AML-193 (cell line): ENCODE measurements around the gene ZNF618.

Source experiments
- DNase-seq, 2 experiments: peaks; one replicate each; lab custom pipeline; 2025; lab: John Stamatoyannopoulos, UW

Gene ZNF618

DNA sequence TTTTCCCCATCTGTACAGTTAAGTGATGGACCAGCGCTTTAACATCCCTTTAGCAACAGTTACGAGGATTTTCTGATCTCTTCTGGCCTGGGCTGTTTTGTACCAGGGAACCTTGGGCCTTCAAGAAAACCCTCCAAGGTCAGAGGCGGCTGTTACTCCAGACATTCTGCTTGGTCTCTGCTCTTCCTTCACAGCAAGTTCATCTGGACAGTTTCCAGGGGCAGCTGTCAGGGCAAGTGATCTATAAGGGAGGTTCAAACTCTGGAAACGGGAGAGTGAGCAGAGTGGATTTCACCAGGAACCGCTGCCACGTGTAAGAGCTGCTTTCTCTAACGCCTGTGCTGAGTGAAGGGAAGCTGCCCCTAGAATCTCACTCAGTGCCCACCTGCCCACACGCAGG lies 36.7 kb downstream of the ZNF618 start:
- DNase-seq, result no peak

DNA sequence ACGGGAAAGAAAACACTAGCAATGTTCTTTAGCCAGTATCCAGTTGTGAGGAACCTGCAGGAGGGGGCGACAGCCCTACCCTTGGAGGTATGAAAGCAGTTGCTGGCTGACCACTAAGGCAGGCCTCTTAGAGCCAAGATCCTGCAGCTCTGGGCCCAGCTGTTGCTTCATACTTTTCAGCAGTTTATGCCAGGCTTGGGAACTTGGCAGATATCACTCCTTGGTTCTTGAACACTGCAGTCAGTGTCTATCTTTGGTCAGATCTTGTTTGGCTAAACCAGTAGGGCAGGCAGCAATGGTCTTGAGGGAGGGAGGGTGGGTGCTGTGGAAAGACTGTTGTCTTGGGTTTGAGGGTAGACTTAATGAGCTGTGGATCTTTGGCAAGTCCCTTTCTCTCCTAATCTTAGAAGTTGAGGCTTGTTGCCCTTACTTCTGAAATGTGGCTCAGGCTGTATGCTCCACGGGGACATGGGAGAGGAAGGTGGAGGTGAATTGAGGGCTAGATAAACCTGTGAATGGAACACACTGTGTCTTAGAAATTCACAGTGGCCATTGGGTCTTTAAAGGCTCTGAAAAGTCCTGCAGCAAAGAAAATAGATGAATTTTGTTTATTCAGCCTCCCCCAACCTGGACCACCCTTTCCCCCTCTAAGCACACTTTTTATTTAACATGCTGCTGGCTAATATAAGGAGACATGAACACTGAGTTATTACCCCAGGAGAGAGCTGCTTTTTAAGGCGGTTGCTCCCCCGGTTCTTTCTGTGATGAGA lies 37.5 kb downstream of the ZNF618 start:
- no peak for DNase-seq

DNA sequence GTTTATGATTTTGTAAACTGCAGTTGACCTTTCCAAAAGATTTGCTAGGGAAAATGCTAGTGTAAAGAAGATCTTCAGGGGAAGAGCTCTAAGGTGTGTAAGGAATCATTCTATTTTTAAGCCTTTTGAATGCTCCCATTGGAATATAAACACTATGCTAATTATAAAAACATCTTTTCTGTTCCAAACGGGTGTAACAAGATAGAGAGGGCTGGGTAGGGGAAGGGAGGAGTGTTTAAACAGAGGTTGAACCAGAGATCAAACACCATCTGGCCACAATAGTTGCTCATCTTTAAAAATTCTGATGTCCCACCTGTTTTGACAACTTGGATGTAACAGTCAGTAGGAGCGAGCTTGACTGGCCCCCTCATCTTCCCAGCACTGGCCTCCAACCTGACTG lies 38.4 kb downstream of the ZNF618 start:
- no peak for DNase-seq

DNA sequence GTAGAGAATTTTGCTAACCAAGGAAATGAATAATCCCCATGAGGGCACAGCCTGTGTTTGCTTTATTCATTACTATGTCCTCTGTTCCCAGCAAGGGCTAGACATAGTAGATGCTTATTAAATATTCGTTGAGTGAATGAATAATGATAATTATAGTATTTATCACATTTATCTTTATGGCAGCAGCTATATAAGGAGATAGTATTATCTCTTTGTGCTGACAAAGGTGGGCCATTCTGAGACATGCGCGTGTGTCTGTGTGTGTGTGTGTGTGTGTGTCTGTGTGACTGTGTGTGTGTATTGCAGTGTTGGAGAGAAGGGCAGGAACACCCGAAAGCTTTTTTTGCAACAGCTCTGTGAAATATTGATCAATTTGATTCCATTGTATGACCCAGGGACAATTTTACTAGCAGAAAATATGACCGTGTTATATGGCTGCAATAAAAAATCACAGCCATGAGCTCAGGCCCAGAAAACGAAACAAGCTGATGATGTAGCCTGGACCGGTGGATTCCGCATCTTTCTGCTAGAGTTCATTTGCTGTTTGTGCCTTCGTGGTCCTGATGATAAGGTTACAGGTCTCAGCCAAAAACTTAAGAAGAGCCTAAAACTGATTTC lies 39.8 kb downstream of the ZNF618 start:
- DNase-seq, result no peak

DNA sequence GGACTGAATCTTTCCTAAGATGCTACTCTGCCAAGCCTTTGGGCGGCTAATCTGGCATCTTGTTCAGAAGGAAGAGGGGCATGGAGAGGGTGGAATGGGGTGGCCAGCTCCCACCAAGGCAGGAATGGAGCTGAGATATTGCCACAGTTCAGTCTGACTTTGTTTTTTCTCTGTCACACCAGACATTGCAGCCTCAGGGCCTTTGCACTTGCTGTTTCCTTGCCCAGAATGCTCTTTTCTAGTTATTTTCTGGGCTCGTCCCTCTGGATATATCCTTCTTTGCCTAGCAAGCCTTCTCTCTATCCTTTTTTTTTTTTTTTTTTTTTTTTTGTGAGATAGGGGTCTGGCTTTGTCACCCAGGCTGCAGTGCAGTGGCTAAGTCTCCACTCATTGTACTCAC lies 40.8 kb downstream of the ZNF618 start:
- DNase-seq, result no peak

DNA sequence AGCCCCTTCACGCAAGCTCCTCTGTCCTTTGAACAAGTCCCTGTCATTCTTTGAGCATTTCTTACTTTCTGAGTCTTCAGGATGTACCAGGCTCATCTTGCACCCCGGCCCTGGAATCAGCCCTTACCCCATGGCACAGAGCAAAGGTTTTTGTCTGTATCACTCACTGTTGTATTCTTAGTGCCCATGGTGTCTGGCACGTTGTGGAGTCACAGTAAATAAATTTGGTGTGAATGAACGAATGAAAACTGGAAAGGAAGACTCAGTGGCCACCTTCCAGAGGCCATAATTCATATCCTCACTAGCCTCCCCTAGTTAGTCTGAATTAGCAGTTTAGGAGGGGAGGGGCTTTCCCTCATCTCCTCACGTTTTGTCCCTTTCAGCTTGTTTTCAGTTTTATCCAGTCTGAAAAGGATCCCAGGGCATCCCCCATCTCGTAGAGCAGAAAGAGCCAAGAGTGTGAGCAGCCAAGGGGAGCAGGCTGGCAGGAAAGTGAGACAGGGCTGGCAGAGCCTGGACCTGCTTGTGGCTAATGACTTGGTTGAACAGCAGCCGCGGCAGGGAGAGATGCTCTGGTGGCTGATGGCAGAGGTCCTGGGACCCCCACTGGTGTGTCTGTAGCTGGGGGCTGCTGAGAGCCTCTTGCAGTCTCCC lies 42.7 kb downstream of the ZNF618 start:
- DNase-seq, result no peak

DNA sequence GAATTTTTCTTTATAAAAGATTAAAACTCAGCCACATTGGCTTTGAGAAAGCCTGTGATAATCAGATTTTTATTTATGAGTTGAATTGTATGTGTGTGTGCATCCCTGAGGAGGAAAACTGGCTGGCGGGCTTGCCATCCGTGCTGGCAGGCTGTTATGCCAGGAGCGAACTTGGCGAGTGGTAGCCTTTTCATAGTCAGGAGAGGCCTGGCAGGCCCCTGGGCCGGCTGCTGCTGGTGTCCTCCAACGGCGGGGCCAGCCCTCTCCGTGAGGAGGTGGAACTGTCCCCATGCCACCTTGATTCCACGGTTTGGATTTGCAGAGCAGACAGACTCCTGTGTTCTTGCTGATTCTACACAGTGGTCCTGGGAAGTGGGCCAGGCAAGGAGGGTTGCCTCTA lies 43.3 kb downstream of the ZNF618 start:
- no peak for DNase-seq

DNA sequence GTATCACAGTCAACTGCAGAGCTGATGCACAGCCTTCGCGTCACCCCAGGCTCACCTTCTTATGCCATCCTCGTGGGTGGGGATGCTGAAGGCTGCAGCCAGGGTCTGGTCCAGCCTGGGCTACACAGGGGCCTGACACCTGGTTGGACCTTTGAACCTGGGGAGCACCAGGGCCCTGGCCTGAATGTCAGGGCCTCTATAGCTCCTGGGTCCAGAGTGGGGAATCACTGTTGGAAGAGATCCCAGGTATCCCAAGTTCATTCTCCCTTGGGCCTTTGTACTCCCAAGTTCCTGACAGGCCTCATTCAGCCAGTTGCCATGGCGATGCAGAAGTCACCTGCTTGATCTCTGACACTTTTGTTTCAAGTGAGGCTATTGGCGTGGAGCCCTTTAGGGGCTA lies 43.8 kb downstream of the ZNF618 start:
- no peak for DNase-seq

DNA sequence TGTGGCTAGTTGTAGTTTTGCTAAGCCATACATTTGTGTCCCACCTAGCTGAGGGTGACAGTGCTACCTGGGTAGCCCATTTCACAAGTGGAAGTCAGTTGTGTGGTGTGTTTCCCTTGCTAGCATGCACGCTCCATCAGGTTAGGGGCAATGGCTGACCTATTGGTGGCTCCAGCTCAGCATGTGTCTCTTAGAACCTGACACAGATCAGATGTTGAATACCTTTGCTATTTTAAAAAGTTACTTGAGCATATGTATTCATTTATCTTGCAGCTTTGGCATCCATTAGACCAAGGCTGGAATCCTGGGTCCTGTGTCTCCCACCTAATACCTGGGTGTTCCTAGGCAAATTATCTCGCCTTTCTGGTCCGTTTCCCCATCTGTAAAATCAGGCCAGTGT lies 44.8 kb downstream of the ZNF618 start:
- no peak for DNase-seq

DNA sequence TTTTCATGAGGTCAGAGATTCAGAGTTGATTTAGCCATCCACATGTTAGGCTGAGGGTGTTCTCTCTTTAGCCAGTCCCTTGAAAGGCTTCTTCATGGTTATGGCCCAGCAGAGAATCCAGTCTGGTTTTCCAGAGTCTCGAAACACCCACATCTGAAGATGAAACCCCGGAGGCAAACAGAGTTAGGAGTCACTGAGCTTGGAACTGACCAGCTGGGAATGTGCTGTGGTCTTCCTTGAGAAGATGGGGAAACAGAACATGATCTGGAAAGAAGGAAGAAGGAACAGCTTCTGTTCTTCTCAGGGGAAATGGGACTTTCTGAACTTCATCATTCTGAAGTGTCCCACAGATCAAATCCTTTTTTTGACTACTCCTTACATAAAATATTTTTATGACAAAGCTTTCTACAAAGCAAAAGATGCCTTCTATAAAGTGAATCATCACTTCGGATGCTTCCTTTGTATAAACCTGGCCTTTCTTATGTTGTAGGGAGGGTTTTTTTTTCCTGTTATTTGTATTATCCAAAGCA lies 45.4 kb downstream of the ZNF618 start:
- no peak for DNase-seq

DNA sequence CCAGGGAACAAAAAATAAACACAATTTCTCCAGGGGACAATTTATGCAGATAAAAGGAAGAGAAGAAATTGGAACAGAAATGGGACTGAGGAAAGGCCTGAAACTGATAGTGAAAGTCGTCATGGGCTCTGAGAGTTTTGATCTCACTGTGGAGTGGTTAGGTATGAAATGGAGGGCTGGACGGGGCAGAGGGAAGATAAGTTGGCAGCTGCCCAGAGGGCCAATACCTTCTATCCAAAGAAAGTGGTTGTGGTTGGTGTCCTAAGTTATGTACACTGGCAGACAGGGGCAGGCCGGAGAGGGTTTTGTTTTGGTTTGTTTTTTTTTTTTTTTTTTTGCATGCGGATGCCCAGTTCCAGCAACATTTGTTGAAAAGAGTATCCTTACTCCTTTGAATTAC lies 46.1 kb downstream of the ZNF618 start:
- DNase-seq, result no peak

DNA sequence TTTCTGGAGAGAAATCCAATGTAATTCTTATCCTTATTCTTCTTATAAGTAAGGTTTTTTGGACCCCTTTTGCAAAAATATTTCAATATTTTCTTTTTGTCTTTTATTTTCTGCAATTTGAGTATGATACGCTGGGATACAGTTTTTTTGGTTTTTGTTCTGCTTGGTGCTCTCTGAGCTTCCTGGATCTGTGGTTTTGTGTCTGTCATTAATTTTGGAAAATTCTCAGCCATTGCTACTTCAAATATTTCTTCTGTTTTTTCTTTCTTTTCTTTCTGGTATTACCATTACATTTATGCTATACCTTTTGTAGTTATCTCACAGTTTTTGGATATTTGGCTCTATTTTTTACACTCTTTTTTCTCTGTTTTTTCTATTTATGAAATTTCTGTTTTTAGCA lies 50.1 kb downstream of the ZNF618 start:
- DNase-seq, result no peak

DNA sequence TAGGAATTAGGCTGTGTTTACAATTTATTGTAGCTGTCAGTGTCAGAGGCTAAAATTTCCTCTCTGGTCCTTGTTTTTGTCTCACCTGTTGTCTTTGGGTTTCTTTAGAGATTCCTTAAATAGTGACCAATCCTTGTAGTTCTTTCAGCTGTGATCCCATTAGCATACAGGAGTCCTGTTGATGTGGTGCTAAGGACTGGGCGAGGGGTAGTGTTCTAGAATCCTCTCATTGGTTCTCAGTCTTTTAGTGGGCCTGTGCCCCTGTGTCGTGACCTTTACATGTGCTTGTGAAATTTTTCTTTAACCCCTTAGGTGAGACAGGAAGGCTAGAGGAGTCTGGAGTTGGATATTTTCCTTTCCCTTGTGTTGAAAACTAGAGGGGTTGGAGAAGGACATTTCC lies 51.2 kb downstream of the ZNF618 start:
- DNase-seq, result no peak

DNA sequence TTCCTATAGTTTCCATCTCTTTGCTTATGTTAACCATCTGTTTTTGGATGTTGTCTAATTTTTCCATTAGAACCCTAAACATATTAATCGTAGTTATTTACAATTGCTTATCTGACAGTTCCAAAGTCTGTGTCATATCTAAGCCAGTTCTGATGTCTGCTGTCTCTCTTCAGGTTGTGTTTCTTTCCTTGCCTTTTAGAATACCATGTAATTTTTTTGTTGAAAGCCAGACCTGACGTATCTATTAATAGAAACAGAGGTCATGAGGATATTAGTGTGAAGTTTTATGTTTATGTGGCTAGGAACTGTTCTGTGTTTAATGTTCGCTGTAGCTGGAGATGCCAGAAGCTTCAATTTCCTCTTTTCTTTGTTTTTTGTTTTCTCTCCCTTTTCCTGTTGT lies 52.2 kb downstream of the ZNF618 start:
- DNase-seq, result no peak

DNA sequence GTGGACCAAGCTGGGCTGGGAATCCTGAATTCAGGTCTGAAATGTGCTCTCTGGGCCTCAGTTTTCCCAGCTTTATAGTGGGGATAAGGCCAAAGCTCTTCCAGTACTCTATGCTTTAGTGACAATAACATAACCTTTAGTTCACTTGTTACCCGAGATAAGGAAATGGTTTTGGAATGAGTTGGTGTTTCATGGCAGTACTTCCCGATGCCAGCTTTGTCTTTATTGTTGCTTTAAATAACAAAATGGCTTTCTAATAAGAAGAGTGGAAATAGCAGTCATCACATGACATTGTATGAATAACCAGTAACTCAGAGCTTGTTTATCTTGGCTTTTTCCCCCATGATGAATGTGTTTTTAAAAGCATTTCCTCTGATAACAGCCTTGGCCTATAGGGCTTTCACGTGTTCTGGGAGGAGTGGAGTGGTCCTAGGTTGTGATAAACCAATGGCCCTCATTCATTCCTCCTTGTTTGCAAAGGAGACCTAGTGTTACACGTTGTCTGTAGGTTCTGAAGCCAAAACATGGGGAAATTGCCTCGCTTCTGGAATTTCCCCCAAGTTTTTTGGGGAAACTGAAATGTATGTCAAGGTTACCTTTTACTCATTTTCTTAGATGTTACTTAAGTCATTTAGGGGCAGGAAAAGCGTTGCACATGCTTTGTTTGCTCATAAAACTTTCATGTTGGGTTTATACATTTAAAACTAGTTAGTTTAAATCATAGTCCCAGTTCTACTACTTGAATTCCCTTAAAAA lies 53.7 kb downstream of the ZNF618 start:
- no peak for DNase-seq

DNA sequence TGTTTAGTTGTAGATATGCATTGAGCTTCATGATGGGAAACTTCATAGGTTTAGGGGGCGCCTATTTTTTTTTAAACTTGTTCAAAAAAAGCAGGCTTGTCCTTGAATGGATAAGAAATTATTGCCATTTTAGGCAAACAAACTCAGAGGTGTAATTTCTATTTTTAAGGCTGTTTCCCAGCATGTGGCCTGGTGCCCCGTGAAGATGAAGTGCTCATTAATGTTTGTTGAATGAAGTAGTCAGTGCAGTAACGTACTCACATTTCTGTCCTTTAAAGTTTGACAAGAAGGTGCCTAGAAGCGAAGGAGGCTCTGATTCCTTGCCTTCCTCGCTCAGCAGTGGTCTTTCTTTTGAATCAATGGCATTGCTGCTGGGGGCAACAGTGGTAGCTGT lies 54.3 kb downstream of the ZNF618 start:
- no peak for DNase-seq

DNA sequence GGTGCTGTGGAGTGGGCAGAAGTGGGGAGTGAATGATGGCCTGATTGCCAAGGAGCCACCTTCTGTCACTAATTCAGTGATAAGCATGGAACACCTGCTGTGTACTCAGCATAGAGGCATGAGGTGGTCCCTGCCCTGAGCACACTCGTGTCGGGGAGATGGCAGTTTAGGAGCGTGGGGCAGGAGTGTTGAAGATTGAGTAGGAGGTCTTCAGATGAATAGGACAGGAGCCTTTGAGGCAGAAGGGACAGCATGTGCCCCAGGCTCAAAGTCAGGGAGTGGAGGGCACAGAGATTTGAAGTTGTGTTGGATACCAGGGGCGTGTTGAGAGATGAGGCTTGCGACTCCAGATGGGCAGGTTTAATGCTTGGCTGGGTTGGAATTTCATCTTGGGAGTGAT lies 55.0 kb downstream of the ZNF618 start:
- no peak for DNase-seq

DNA sequence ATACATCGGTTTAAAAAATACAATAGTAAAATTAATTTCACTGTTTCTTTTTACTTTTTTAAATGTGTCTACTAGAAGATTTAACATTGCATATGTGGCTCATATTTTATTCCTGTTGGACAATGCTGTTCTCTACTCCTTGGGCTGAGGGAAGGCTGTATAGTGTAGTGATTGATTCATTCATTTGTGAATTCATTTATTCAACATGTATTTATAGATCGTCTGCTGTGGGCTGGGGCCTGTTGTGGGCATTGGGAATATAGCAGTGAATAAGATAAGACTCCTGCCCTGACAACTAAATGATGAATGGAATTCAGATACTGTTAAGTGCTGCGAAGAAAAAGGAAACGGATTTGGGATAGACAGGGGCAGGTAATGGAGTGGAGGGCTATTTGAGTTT lies 55.7 kb downstream of the ZNF618 start:
- DNase-seq, result no peak

DNA sequence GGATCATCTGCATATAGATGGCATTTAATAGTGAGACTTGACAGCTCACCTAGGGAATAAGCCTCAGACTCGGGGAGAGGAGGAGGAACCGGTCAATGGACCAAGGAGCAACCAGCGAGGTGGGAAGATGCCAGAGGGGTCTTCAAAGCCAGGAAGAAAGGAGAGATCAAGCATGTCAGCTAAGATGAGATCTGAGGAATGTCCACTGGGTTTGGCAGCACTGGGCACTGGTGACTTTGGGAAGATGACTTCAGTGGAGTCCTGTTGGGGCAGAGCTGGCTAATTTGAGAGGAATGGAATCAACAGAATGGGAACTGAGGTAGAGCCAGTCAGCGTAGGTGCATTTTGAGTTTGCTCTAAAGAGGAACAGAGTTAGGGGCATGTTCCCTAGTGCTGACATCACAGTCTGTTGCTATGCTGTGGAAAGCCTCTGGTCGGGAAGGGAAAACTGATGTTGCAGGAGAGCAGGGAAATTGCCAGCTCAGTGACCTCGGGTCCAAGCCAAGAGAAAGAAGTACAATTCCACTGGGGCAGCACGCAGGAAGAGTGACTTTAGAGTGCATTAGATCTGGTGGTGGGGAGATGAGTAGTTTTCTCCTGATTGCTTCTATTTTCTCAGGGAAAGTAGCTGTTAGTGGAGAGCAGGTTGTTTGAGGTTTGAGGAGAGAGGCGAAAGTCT lies 56.9 kb downstream of the ZNF618 start:
- DNase-seq, result no peak

DNA sequence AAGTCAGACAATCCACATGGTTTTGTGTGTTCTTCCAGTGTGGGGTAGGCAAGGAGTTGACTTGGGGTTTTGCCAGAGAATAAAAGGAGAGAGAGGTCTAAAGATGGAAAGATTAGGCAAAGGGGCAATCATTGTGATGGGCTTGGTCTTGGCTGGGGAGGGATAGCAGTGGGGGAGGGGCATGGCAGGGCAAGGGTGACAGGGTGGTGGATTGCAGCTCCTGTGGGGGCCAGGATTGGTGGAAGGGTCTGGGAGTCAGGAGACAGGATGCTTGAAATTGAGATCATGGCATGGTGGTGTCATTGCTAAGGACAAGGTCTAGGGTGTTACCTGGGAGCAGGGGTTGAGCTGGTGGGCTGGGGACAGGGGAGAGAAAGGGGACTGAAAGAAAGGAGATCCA lies 57.6 kb downstream of the ZNF618 start:
- no peak for DNase-seq

DNA sequence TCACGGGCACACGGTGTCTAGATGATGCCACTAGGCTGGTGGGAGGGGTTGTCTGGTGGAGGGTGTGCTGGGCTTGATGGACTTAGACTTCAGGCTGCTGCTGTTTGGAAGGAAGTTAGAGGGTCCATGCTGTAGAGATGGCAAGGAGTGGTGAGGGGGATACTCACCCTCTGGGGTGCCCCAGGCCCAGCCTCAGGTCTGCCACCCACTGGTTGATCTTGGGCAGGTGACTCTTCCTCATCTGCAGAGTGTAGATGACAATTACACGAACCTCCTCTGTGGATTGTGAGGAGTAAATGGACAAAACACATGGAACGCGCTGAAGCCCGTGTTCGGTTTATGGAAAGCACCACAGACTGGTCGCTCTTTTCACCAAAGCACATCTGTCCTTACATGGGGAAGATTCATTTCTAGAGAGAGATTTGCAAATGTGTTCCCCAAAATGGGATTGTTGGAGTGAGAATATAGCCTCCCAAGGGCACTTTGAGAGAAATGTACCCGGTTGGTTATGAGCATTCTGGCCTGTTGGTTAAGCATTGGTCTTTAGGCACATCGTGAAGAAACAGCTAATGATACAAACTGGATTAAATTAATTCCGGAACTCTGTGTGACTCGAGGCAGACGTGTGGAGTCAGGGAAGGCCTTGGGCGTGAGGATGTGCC lies 58.2 kb downstream of the ZNF618 start:
- no peak for DNase-seq
